MM.1S (cell line): ENCODE results near the gene HMG20A.

Source experiments
- DNase-seq: peaks from one replicate; pipeline ENCODE4 v3.0.0-alpha.2; 2015
- H2AFZ ChIP-seq: fragments of 300-600 bp; sonication (generic); 2 replicates; pipeline ENCODE4 v1.6.0; 2016; ENCODE audit warnings: antibody characterized with exemption, low read length
- H3F3A ChIP-seq: fragments of 300-600 bp; sonication (generic); 2 replicates; pipeline ENCODE4 v1.6.1; 2016; ENCODE audit warnings: mild to moderate bottlenecking, antibody characterized with exemption, low read length, moderate library complexity, mixed read lengths; ENCODE audit not compliant: insufficient read depth
- H3K27ac ChIP-seq: fragments of 300-600 bp; sonication (generic); 2 replicates; pipeline ENCODE4 v1.5.1; 2016; ENCODE audit warnings: mild to moderate bottlenecking, low read length
- H3K27me3 ChIP-seq: fragments of 300-600 bp; sonication (generic); replicated peaks from 2 replicates; pipeline ENCODE4 v1.6.0; 2016; ENCODE audit warnings: low read length; ENCODE audit not compliant: insufficient read depth
- H3K36me3 ChIP-seq: fragments of 300-600 bp; sonication (generic); replicated peaks from 2 replicates; pipeline ENCODE4 v1.6.1; 2016; ENCODE audit warnings: mild to moderate bottlenecking, low read length, mixed read lengths; ENCODE audit not compliant: insufficient read depth
- H3K4me1 ChIP-seq: fragments of 300-600 bp; sonication (generic); 2 replicates; pipeline ENCODE4 v1.6.1; 2016; ENCODE audit warnings: low read length, mixed read lengths
- H3K4me2 ChIP-seq: fragments of 300-600 bp; sonication (generic); 2 replicates; pipeline ENCODE4 v1.6.0; 2016; ENCODE audit warnings: low read depth, low read length
- H3K4me3 ChIP-seq: fragments of 300-600 bp; sonication (generic); 2 replicates; pipeline ENCODE4 v1.5.1; 2016; ENCODE audit warnings: low read length, mixed read lengths
- H3K79me2 ChIP-seq: fragments of 300-600 bp; sonication (generic); 2 replicates; pipeline ENCODE4 v1.6.1; 2016; ENCODE audit warnings: mixed run types, low read length, mixed read lengths
- H3K9ac ChIP-seq: fragments of 300-600 bp; sonication (generic); 2 replicates; pipeline ENCODE4 v1.6.1; 2016; ENCODE audit warnings: low read length, mixed read lengths
- H3K9me2 ChIP-seq: fragments of 300-600 bp; sonication (generic); replicated peaks from 2 replicates; pipeline ENCODE4 v1.6.1; 2016; ENCODE audit warnings: mild to moderate bottlenecking, low read length, mixed read lengths; ENCODE audit not compliant: insufficient read depth
- H3K9me3 ChIP-seq: fragments of 300-600 bp; sonication (generic); replicated peaks from 2 replicates; pipeline ENCODE4 v1.6.1; 2016; ENCODE audit warnings: mild to moderate bottlenecking, low read length, mixed read lengths; ENCODE audit not compliant: insufficient read depth
- H4K20me1 ChIP-seq: fragments of 300-600 bp; sonication (generic); 2 replicates; pipeline ENCODE4 v1.6.1; 2016; ENCODE audit warnings: mild to moderate bottlenecking, low read length, moderate library complexity, mixed read lengths; ENCODE audit not compliant: insufficient read depth
- EZH2 ChIP-seq: fragments of 300-600 bp; sonication (generic); optimal IDR thresholded peaks from 2 replicates; pipeline ENCODE3; 2017; ENCODE audit warnings: low read depth, mild to moderate bottlenecking, antibody characterized with exemption, low read length, mixed read lengths
- EZH2phosphoT487 ChIP-seq: fragments of 300-600 bp; sonication (generic); IDR thresholded peaks from 2 replicates; pipeline ENCODE4 v1.6.1; 2018; ENCODE audit warnings: antibody characterized with exemption, low read length
- TF ChIP-seq, protein P1 (sequence below): fragments of 300-600 bp; sonication (generic); IDR thresholded peaks from 2 replicates; pipeline ENCODE4 v1.5.1; 2016; ENCODE audit warnings: antibody characterized with exemption, low read length, mixed read lengths

The HMG20A gene

DNA sequence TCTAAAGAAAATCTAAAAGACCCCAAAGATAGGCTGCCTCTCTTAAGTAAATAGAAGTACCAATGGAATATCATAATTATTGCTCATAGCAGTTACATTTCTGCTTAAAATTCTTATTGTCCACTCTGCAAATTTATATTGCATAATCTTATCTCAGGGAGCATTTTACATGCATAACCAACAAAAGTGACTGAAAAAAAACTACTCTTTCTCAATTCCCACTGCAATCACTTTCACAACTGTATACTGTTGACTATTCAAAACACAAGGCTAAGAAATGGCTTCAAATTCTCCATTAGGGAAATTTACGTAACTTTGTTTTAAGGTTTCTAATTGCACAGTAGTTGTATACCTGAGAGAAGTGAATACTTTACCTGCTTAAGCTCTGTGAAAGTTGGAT is 56.3 kb downstream of the HMG20A start:
- H3K9me3 ChIP-seq = no peaks in the 10 kb centered on the region
- no peak overlapping the region for H3K4me2 ChIP-seq
- TF ChIP-seq EZH2 = no peak
- TF ChIP-seq EZH2phosphoT487 = no peak
- TF ChIP-seq, protein P1, sequence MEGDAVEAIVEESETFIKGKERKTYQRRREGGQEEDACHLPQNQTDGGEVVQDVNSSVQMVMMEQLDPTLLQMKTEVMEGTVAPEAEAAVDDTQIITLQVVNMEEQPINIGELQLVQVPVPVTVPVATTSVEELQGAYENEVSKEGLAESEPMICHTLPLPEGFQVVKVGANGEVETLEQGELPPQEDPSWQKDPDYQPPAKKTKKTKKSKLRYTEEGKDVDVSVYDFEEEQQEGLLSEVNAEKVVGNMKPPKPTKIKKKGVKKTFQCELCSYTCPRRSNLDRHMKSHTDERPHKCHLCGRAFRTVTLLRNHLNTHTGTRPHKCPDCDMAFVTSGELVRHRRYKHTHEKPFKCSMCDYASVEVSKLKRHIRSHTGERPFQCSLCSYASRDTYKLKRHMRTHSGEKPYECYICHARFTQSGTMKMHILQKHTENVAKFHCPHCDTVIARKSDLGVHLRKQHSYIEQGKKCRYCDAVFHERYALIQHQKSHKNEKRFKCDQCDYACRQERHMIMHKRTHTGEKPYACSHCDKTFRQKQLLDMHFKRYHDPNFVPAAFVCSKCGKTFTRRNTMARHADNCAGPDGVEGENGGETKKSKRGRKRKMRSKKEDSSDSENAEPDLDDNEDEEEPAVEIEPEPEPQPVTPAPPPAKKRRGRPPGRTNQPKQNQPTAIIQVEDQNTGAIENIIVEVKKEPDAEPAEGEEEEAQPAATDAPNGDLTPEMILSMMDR = no peak
- no peak overlapping the region for H2AFZ ChIP-seq
- H3K4me1 ChIP-seq = no peaks in the 10 kb centered on the region
- H3K27ac ChIP-seq = no peak overlapping the region
- no peaks in the 10 kb centered on the region; the same call in 1 of the 2 replicates for H3K36me3 ChIP-seq
- no peak overlapping the region for H3K4me3 ChIP-seq
- H3K27me3 ChIP-seq = no peaks in the 10 kb centered on the region
- H3K9me2 ChIP-seq = no peaks in the 10 kb centered on the region
- no peaks in the 10 kb centered on the region for H3F3A ChIP-seq
- H3K79me2 ChIP-seq = no peaks in the 10 kb centered on the region
- no peaks in the 10 kb centered on the region for H4K20me1 ChIP-seq
- no peak for DNase-seq
- H3K9ac ChIP-seq = no peak overlapping the region

DNA sequence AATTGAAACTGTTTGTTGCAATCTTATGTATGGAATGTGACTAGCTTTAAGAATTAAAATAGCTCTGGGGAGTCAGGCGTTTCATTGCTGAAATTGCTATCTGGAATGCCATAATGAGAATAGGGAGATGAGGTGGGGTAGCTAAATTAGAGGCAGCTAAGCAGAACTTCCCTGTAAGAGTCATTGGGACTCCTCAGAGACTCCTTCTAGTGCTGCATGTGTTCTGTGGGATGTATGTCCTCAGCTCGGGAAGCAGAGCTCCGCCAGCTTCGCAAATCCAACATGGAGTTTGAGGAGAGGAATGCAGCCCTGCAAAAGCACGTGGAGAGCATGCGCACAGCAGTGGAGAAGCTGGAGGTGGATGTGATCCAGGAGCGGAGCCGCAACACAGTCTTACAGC is 57.4 kb downstream of the HMG20A start:
- Histone ChIP-seq H3K36me3 (no peaks in the 10 kb centered on the region; the same call in 1 of the 2 replicates), H3K79me2 (no peaks in the 10 kb centered on the region), H3K27ac (no peak overlapping the region), H3K9ac (no peak overlapping the region), H2AFZ (no peak overlapping the region), H4K20me1 (no peaks in the 10 kb centered on the region), H3K4me1 (no peaks in the 10 kb centered on the region), H3K4me2 (no peak overlapping the region), H3K9me2 (no peaks in the 10 kb centered on the region), H3K27me3 (no peaks in the 10 kb centered on the region), H3K9me3 (no peaks in the 10 kb centered on the region), H3K4me3 (no peak overlapping the region), H3F3A (no peaks in the 10 kb centered on the region)
- TF ChIP-seq EZH2 = no peak
- TF ChIP-seq, protein P1 = no peak
- TF ChIP-seq EZH2phosphoT487 = no peak
- no peak for DNase-seq

DNA sequence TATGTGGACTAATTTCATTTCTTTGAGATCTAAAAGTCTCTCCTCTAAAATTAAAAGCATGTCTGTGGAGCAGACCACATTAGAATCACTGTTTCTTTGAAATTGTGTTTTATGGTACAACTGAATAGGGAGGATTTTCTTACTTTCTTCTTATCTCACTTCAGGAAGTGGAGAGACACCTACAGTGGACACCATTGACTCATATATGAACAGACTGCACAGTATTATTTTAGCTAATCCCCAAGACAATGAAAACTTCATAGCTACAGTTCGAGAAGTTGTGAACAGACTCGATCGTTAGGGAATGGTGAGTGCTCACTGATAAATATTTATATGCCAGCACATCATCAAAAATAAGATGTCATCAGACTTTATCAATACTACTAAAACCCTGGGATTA is 58.3 kb downstream of the HMG20A start:
- Histone ChIP-seq H3K9me2 (no peaks in the 10 kb centered on the region), H3K27ac (no peak overlapping the region), H3F3A (no peaks in the 10 kb centered on the region), H3K36me3 (no peaks in the 10 kb centered on the region; the same call in 1 of the 2 replicates), H4K20me1 (no peaks in the 10 kb centered on the region), H3K9me3 (no peaks in the 10 kb centered on the region), H2AFZ (no peak overlapping the region), H3K9ac (no peak overlapping the region), H3K4me2 (no peak overlapping the region), H3K4me1 (no peaks in the 10 kb centered on the region), H3K4me3 (no peak overlapping the region), H3K79me2 (no peaks in the 10 kb centered on the region), H3K27me3 (no peaks in the 10 kb centered on the region)
- TF ChIP-seq EZH2 (no peak), EZH2phosphoT487 (no peak)
- TF ChIP-seq, protein P1 = no peak
- DNase-seq = no peak
